Ascending aorta (tissue), 2 donors: ENCODE results near the gene ATG16L1. TPM values are rescaled to one million over a fixed set of nuclear protein-coding genes. Genes with fewer than 3 reads are reported as not detected.
"Not testable (repeated sequence)": the region's sequence is repeated elsewhere in the genome, so short reads cannot be mapped to it uniquely, and the experiment has no call there.

Source experiments
- DNase-seq, 2 donors: peaks; one replicate each; pipeline ENCODE4 v3.0.0-alpha.2; 2019; ENCODE audit warnings: low spot score in 2 of 2
- H3K27ac ChIP-seq, 2 donors: fragments of 200-600 bp; sonication (generic); one replicate each; pipeline ENCODE4 v1.5.1; 2016 to 2017; ENCODE audit warnings: mild to moderate bottlenecking in 1 of 2
- H3K27me3 ChIP-seq: fragments of 200-600 bp; sonication (generic); one replicate; pipeline ENCODE4 v1.5.1; 2017
- H3K36me3 ChIP-seq, 2 donors: fragments of 200-600 bp; sonication (generic); one replicate each; pipeline ENCODE4 v1.5.1; 2016
- H3K4me1 ChIP-seq, 2 donors: fragments of 200-600 bp; sonication (generic); one replicate each; pipeline ENCODE4 v1.5.1; 2016 to 2017; ENCODE audit warnings: mild to moderate bottlenecking in 1 of 2
- H3K4me3 ChIP-seq, 2 donors: fragments of 200-600 bp; sonication (generic); one replicate each; pipeline ENCODE4 v1.5.1; 2016 to 2017; ENCODE audit warnings: mild to moderate bottlenecking in 1 of 2
- H3K9me3 ChIP-seq, 2 donors: fragments of 200-600 bp; sonication (generic); one replicate each; pipeline ENCODE4 v1.5.1; 2016
- intact Hi-C: fragments of 100-400 bp; cut with DNase I; formaldehyde crosslinking; loops from one replicate; pipeline ENCODE4 v1.15.1; 2023
- total RNA-seq: library from RNA; depleted of rRNA; stranded (reverse); fragments of >200 nt; gene quantifications from one replicate; pipeline ENCODE4 v1.1.0, GENCODE V29; 2016
- TF ChIP-seq, protein P1 (sequence below), 3 experiments: fragments of 200-600 bp in 2 of 3; fragments of 450-650 bp in 1 of 3; sonication (generic) in 2 of 3; IDR thresholded peaks; one replicate each; pipeline ENCODE4 v1.5.1; 2016 to 2019; ENCODE audit warnings: antibody characterized with exemption in 3 of 3, mild to moderate bottlenecking in 1 of 3, moderate library complexity in 1 of 3

ATG16L1 gene
- total RNA-seq, 1 donor from 2014 or later: 28.1 TPM

DNA sequence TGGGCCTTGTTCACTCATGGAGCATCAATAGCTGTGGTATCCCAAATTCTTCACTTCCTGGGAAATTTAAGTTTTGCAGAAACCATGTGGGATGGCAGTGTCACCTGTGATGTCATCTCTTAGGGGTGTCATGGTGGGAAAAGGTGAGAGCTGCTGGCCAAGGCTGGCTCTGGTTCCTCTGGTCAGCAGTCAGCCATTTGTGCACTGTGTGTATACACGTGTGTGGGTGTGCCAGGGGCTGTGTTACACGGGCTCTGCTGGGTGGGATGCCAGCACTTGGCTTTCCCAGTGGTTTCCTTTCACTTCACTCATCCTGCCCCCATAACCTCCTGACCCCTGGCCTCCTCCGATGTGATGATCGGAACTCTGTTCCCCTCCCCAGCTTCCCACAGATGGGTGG is 77.4 kb downstream of the ATG16L1 start:
- H3K4me3 ChIP-seq: no peak overlapping the region
- no peaks in the 10 kb centered on the region for H3K36me3 ChIP-seq
- TF ChIP-seq, protein P1, sequence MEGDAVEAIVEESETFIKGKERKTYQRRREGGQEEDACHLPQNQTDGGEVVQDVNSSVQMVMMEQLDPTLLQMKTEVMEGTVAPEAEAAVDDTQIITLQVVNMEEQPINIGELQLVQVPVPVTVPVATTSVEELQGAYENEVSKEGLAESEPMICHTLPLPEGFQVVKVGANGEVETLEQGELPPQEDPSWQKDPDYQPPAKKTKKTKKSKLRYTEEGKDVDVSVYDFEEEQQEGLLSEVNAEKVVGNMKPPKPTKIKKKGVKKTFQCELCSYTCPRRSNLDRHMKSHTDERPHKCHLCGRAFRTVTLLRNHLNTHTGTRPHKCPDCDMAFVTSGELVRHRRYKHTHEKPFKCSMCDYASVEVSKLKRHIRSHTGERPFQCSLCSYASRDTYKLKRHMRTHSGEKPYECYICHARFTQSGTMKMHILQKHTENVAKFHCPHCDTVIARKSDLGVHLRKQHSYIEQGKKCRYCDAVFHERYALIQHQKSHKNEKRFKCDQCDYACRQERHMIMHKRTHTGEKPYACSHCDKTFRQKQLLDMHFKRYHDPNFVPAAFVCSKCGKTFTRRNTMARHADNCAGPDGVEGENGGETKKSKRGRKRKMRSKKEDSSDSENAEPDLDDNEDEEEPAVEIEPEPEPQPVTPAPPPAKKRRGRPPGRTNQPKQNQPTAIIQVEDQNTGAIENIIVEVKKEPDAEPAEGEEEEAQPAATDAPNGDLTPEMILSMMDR (IDR thresholded peaks at IDR 0.05): no peak
- no peaks in the 10 kb centered on the region for H3K9me3 ChIP-seq
- H3K4me1 ChIP-seq: no peaks in the 10 kb centered on the region
- no peak for DNase-seq
- no peaks in the 10 kb centered on the region for H3K27me3 ChIP-seq
- no peak overlapping the region for H3K27ac ChIP-seq
- intact Hi-C loops: no loop called here

DNA sequence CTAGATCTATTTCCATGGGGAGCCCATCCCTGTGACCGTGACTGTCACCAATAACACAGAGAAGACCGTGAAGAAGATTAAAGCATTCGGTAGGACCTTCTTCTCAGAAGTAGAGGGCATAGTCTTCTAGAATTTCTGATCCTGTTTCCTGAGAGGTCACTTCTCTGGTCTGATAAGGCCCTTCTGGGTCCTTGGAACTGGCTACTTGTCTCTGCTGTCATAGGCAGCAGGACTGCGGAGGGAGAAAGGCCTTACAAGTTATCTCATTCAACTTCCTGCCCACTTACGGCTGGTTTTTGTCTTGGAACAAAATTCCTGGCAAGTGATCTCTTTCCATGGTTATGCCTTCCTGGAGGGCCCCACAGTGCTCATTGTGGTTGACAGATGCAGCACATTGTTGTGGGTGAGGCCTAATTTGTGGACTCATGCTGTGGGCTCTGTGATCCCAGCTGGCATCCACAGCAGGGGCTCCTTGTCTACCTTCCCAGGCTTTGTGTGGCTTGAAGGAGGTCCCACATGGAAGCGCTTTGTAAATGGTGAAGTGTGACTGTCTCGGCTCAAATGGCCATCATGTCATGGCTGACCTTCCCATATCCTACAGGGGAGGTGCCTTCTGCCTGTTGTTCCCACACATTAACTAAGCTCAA is 78.1 kb downstream of the ATG16L1 start:
- TF ChIP-seq, protein P1 (IDR thresholded peaks at IDR 0.05): no peak
- no peaks in the 10 kb centered on the region for H3K9me3 ChIP-seq
- no peaks in the 10 kb centered on the region for H3K36me3 ChIP-seq
- no peak overlapping the region for H3K4me3 ChIP-seq
- DNase-seq: no peak
- intact Hi-C loops: no loop called here
- no peaks in the 10 kb centered on the region for H3K27me3 ChIP-seq
- H3K4me1 ChIP-seq: no peaks in the 10 kb centered on the region
- no peak overlapping the region for H3K27ac ChIP-seq

DNA sequence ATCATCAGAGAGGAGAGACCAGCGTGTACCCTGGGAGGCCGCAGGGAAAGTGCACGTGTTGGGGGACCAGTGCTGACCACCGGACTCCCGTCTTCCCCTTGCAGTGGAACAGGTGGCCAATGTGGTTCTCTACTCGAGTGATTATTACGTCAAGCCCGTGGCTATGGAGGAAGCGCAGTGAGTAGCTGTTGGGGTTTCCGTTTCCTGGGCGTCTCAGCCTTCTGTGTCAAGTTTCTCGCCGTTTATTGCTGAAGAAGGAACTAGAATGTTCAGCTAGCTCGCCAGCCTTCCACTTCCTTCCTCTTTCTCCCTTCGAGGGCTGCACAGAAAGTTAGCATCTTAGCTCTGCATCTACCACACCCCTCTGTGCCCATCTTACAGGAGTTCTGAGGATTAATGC is 80.1 kb downstream of the ATG16L1 start:
- intact Hi-C loops: no loop called here
- peak; percentile 59 to 82 for DNase-seq
- Histone ChIP-seq H3K36me3 (no peaks in the 10 kb centered on the region), H3K27me3 (no peaks in the 10 kb centered on the region), H3K4me1 (no peaks in the 10 kb centered on the region), H3K4me3 (no peak overlapping the region), H3K27ac (peak overlapping the region in 1 of 2 donors; percentile 33), H3K9me3 (no peaks in the 10 kb centered on the region)
- TF ChIP-seq, protein P1 (IDR thresholded peaks at IDR 0.05): no peak

DNA sequence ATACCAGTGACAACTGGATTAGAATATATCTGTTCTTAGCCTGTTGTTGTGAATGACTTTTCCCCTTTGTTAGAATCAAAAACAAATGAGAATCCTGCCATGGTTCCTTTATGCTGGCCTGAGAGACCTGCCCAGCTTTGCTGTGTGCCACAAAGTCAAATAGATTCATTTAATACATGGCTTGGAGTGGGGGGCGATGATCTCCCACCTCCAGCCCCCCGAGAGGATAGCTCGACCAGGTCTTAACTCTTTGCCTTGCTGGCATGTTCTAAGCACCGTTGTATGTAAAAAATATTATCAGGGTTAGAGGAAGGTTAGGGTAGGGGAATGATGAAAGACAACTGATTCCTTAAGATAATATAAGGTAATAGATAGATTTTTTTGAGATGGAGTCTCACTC is 80.7 kb downstream of the ATG16L1 start:
- intact Hi-C loops: no loop called here

DNA sequence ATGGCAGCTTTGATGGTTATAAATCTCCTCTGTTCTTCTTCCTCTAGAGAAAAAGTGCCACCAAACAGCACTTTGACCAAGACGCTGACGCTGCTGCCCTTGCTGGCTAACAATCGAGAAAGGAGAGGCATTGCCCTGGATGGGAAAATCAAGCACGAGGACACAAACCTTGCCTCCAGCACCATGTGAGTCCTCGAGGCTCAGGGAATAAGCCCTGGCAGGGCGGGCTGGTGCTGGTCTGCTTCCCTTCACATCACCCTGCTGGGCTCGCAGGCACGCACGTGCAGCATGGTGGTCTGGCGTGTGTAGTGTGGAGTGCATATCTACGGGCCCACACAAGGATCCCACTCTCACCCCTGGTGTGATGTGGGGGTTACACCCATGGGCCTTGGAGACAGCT is 83.4 kb downstream of the ATG16L1 start:
- TF ChIP-seq, protein P1 (IDR thresholded peaks at IDR 0.05): no peak
- Histone ChIP-seq H3K9me3 (no peaks in the 10 kb centered on the region), H3K27ac (no peak overlapping the region), H3K4me1 (no peaks in the 10 kb centered on the region), H3K4me3 (no peak overlapping the region), H3K36me3 (no peaks in the 10 kb centered on the region), H3K27me3 (no peaks in the 10 kb centered on the region)
- intact Hi-C loops: no loop called here
- no peak for DNase-seq

More for the DNA sequence above, 80.7 kb downstream of the ATG16L1 start:
- H3K4me3 ChIP-seq: no peak overlapping the region
- no peaks in the 10 kb centered on the region for H3K9me3 ChIP-seq
- H3K27me3 ChIP-seq: no peaks in the 10 kb centered on the region
- peak overlapping the region; percentile 27 to 32 for H3K27ac ChIP-seq
- H3K36me3 ChIP-seq: no peaks in the 10 kb centered on the region
- TF ChIP-seq, protein P1 (IDR thresholded peaks at IDR 0.05): no peak
- no peaks in the 10 kb centered on the region for H3K4me1 ChIP-seq
- DNase-seq: no peak

DNA sequence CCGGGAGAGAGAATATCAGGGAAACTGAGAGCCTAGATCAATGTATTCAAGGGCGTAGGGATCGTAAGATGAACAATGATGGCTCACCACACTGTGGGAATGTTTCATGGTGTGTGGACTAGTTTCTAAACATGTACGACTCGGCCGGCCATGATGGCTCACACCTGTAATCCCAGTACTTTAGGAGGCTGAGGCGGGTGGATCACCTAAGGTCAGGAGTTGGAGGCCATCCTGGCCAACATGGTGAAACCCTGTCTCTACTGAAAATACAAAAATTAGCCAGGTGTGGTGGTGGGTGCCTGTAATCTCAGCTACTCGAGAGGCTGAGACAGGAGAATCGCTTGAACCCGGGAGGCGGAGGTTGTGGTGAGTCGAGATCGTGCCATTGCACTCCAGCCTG is 84.6 kb downstream of the ATG16L1 start:
- H3K36me3 ChIP-seq, DNase-seq, H3K4me3 ChIP-seq, H3K27me3 ChIP-seq, intact Hi-C loops, H3K4me1 ChIP-seq, H3K27ac ChIP-seq, H3K9me3 ChIP-seq: not testable (repeated sequence)
